ENCODE data around the gene PDE11A.

The PDE11A gene

DNA sequence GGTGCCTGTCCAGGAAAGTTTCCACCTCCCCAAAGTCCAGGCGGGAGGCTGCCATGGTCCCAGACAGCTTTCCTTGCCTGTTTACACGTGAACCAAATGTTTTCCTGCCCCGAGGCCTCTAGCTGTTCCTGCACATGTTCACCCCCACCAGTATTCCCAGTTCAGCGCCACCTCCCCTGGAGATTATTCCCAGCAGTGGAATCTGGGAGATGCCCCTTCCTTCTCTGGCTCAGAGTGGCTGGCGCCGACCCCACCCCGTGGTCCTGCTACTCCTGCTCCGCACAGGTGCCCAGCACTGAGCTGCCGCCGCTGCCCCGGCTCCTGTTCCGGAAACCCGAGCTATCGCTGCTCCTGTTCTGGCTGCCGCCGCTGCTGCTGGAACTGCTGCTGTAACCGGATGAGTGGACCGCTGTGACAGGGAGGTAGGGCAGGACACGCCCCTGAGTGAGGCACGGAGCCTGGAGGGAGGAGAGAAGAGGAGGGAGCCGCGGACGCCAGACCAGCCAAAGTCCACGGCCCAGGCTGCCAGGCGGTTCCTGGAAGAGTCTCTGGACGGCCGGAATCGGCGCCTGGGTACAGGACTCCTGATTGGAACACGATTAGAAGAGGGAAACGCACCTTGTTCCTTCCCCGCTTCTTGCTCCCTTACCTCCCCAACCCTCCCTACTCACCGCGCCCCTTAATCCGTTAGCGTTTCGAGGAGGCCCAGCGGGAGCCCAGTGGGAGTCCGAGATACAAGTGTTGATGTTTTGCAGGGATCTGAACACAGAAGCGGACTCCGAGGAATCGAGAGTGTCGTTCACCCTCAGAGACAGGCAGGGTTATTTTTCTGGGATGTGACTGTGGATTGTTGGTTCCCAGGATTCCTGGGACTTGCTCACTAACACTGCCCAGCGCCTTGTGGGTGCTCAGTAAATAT is at the start of gene PDE11A:
Gene PDE11A (minus strand): TSS at position 395 of the 919 bp plus-strand sequence. CDS start 340 bp downstream, at position 55.
- no peak for TF ChIP-seq JUND (IDR thresholded peaks at IDR 0.05; ENCODE audit: low read depth)
- DNase-seq (ENCODE audit: low read depth in 1 of 2, low spot score in 1 of 2), result peak; percentile 39 to 88
- in situ Hi-C loops (cut with HindIII; ENCODE audit: low pct_unique_long_range_greater_than_20kb, low sequenced_read_pairs), result no loop called here

DNA sequence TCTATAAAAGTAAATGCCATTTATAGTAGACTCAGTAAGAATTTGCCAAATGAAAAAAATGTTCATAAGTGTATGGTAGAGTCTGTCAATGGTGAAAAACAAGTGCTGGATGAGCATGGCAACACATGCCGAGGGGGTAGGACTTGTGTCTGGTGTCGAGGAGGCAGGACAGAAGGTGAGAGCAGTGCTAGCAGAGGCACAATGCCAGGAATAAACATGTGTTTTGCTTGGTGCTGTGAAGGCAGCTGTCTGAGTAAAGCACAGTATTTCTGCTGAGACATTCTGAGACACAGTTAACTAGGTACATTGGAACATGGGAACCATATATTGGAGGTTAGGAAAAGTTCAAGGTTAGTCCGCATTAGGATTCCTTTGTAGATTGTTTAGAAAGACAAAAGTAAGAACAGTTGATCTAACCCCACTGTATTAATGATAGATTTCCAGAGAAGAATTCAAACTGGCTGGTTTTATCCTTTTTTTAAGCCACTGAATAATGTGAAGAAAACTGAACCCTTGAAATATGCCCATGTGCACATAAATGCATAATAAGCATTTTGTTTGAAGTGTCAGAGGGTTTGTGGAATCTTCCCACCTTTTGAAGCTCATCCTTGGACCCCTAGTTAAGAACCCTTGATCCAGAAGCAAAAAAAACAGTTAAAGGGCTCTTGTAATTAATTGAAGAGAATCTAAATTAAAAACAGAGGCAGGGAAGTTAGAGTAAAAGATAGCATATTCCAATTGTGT is 46.8 kb upstream of the PDE11A start:
- in situ Hi-C loops (cut with HindIII; ENCODE audit: low pct_unique_long_range_greater_than_20kb, low sequenced_read_pairs), result no loop called here
- no peak for TF ChIP-seq JUND (IDR thresholded peaks at IDR 0.05; ENCODE audit: low read depth)
- DNase-seq (ENCODE audit: low read depth in 1 of 2, low spot score in 1 of 2), result no peak

DNA sequence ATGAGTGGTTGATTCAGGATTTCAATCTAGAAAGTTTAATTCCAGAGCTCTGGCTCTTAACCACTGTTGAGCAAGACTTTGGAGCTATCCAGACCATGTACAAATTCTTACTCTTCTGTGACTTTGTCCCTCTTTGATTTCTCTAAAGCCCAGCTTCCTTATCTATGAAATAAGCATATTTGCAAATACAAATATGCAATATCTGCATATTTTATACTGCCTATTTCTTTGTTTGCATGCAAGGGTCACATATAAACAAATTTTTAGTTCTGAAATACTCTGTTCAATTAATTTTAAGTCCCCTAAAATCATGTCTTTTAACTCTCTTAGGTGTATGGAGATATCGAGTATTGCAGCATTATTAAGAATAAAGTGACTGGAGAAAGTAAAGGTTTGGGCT is 45.1 kb upstream of the PDE11A start:
- TF ChIP-seq JUND (IDR thresholded peaks at IDR 0.05; ENCODE audit: low read depth), result no peak
- in situ Hi-C loops (cut with HindIII; ENCODE audit: low pct_unique_long_range_greater_than_20kb, low sequenced_read_pairs), result no loop called here
- no peak for DNase-seq (ENCODE audit: low read depth in 1 of 2, low spot score in 1 of 2)

DNA sequence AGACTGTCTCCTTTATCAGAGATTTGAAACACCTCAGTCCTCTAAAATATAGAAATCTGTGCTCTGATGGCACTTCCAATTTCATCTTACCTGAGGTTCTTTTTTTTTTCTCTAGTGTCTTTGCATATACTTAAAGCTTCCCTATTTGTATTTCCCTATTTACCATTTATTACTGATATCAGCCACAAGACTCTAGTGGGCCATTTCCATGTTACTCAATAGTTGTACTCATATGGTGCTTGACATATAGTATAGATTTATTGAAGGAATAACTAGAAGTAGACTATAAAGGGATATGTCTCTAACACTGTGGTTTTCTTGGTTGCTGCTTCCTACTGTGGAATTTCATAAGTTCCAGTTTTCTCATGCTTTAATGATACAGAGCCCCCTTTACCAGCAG is 42.7 kb upstream of the PDE11A start:
- no peak for DNase-seq (ENCODE audit: low read depth in 1 of 2, low spot score in 1 of 2)
- TF ChIP-seq JUND (IDR thresholded peaks at IDR 0.05; ENCODE audit: low read depth), result no peak
- in situ Hi-C loops (cut with HindIII; ENCODE audit: low pct_unique_long_range_greater_than_20kb, low sequenced_read_pairs), result no loop called here

DNA sequence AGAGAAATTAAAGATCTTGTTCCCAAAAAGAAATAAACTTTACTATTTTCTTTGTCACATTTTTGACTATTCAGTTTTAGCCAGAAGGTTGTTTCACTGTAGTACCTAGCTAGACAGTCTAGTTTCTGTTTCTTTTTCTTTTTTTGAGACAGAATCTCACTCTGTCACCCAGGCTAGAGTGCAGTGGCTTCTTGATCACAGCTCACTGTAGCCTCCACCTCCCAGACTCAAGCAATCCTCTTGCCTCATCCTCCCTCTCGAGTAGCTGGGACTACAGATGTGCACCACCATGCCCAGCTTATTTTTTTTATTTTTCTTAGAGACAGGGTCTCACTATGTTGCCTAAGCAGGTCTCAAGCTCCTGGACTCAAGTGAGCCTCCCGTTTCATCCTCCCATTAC is 41.9 kb upstream of the PDE11A start:
- in situ Hi-C loops (cut with HindIII; ENCODE audit: low pct_unique_long_range_greater_than_20kb, low sequenced_read_pairs), result no loop called here
- TF ChIP-seq JUND (IDR thresholded peaks at IDR 0.05; ENCODE audit: low read depth), result no peak
- DNase-seq (ENCODE audit: low read depth in 1 of 2, low spot score in 1 of 2), result no peak

DNA sequence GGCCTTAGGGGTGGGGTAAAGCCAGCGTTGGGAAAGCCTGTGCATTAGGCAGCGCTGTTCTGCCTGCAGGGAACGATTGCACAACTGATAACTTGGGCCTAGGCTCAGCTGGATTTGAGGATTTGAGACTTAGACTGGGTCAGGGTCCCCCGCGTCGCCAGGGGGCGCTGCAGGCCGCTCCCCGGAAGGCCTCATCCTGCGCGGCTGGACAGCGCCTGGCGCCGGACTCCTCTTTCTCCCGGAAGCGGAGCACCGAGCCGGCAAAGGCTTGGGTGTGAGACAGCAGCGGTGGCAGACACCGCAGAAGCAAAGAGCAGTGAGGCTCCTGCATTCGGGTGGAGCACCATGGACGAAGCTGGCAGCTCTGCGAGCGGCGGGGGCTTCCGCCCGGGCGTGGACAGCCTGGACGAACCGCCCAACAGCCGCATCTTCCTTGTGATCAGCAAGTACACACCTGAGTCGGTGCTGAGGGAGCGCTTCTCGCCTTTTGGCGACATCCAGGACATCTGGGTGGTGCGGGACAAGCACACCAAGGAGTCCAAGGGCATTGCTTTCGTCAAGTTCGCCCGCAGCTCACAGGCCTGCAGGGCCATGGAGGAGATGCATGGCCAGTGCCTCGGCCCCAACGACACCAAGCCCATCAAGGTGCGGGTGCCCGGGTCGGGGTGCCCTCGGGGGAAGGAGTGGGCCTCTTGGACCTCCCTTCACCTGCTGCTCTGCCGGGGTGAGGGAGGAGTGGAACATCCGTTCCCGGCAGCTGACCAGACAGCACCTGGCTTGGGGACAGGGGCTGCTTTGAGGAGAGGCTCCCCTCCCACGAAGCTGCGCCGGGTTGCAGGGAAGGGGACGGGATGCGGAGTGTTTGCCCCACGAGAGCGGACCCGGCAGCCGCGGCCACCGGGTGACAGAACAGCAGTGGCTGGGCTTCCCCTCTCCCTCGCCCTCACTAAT is 39.9 kb upstream of the PDE11A start, which contains the start of gene RBM45:
Gene RBM45 (plus strand): TSS at position 236 of the 951 bp plus-strand sequence. CDS start 110 bp downstream, at position 346.
- DNase-seq (ENCODE audit: low read depth in 1 of 2, low spot score in 1 of 2), result peak; percentile 70 to 90
- in situ Hi-C loops (cut with HindIII; ENCODE audit: low pct_unique_long_range_greater_than_20kb, low sequenced_read_pairs), result no loop called here
- no peak for TF ChIP-seq JUND (IDR thresholded peaks at IDR 0.05; ENCODE audit: low read depth)

DNA sequence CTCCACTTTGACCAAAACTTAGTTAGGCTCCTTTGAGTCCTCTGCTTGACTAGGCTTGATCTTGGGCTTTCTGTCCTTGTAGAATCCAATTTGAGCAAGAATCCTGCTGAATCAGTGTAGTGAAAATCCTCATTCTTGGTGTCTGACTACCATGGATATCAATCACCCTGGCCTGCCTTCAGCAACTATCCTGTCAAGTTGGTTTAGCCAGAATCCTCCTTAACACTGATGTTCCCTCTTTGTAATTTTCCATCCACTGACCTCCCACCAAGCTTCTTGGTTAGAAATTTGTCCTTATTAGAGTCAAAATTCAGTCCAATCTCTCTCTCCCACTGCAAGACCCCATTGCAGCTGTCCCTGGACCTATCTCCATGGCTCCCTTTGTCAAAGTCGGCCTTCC is 39.2 kb upstream of the PDE11A start:
- TF ChIP-seq JUND (IDR thresholded peaks at IDR 0.05; ENCODE audit: low read depth), result no peak
- DNase-seq (ENCODE audit: low read depth in 1 of 2, low spot score in 1 of 2), result no peak
- in situ Hi-C loops (cut with HindIII; ENCODE audit: low pct_unique_long_range_greater_than_20kb, low sequenced_read_pairs), result no loop called here

DNA sequence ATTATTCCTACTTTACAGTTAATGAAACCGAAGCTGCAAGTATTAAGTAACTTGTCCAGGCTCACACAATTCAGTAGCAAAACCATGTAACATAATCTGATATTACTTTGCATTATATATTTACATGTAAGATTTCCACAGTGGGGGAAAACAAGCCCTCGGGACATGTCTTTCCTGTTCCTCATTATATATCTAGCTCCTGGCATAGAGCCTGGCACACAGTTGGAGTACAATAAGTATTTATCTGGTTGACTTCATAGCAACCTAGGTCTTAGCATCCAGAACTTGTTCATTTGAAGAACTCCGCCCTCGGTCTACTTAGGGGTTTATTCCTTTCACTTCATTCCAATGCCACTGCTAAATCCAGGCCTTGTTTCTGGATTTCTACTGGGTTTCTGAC is 38.1 kb upstream of the PDE11A start:
- no peak for DNase-seq (ENCODE audit: low read depth in 1 of 2, low spot score in 1 of 2)
- in situ Hi-C loops (cut with HindIII; ENCODE audit: low pct_unique_long_range_greater_than_20kb, low sequenced_read_pairs), result no loop called here
- TF ChIP-seq JUND (IDR thresholded peaks at IDR 0.05; ENCODE audit: low read depth), result no peak

DNA sequence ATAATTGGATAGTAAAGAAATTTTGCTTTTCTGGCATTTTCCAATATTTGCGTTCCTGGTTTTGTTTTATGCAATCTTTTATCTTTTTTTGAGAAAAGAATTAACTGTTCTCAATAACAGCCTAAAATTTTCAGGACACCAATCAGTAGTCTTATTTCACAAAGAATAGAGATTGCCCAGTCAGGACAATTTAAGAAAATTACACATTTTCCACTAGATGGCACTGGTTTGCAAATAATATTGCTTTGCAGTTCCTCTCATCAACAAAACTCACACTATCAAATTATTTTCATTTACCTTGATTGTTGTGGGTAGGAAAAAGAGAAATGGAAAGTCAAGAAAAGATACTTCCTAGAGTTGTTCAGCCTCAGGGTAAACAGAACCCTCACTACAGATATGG is 37.2 kb upstream of the PDE11A start:
- DNase-seq (ENCODE audit: low read depth in 1 of 2, low spot score in 1 of 2), result peak; percentile 40 to 51
- in situ Hi-C loops (cut with HindIII; ENCODE audit: low pct_unique_long_range_greater_than_20kb, low sequenced_read_pairs), result no loop called here
- no peak for TF ChIP-seq JUND (IDR thresholded peaks at IDR 0.05; ENCODE audit: low read depth)

DNA sequence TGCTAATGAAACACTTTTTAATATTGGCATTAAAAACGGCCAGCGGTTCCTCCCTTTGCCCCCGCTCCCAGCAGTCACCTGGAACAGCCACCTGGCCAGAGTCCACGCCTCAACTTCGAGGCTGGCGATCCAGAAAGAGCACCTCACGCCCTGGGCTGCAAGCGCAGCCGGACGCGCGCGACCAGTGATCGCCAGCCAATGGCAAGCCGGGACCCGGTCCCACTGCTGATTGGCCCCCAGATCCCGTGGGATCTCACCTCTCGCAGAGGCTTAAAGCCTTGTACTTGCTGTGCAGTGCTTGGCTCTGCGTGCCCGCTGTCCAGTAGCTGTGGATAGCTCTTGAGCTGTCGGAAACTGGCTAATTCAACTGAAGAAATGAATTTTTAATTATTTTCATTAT is 35.6 kb upstream of the PDE11A start:
- DNase-seq (ENCODE audit: low read depth in 1 of 2, low spot score in 1 of 2), result no peak
- in situ Hi-C loops (cut with HindIII; ENCODE audit: low pct_unique_long_range_greater_than_20kb, low sequenced_read_pairs), result no loop called here
- TF ChIP-seq JUND (IDR thresholded peaks at IDR 0.05; ENCODE audit: low read depth), result no peak

DNA sequence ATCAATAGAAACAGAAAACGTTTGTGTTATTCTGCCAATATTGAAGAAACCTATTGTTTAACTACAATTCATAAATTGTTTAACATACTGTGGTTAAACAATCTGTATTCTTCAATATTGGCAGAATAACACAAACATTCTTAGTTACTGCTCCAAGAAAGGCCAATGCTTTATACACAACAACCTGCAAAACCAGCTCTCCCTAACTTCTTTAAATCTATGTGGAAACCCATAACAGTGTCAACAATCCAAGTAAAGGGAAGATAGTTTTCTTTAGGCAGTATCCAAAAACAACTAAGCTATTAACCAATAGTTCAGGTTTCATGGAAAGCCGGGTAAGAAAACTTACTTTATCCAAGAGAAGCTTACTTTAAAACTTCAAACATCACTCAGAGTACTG is 33.5 kb upstream of the PDE11A start:
- peak in 1 of 2 experiments; percentile 76 for DNase-seq (ENCODE audit: low read depth in 1 of 2, low spot score in 1 of 2)
- in situ Hi-C loops (cut with HindIII; ENCODE audit: low pct_unique_long_range_greater_than_20kb, low sequenced_read_pairs), result no loop called here
- no peak for TF ChIP-seq JUND (IDR thresholded peaks at IDR 0.05; ENCODE audit: low read depth)

DNA sequence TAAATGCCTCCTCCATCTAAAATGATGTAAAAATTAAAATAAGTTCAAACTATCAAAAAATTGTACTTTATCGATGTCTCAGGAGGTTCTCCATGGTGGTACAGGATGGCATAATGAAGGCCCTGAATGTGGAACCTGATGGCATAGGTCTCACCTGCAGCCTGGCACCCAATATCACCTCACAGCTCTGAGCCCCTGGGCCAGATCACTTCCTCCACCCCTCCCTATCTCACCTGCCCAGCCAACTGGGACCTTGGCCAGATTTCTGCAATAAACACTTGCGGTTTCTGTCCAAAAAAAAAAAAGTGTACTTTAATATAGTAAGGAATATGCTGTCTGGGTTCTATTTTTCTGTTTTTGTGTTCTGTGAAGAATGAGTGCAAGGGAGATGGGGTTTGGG is 33.0 kb upstream of the PDE11A start:
- no peak for TF ChIP-seq JUND (IDR thresholded peaks at IDR 0.05; ENCODE audit: low read depth)
- in situ Hi-C loops (cut with HindIII; ENCODE audit: low pct_unique_long_range_greater_than_20kb, low sequenced_read_pairs), result no loop called here
- no peak for DNase-seq (ENCODE audit: low read depth in 1 of 2, low spot score in 1 of 2)

Measured in T47D (cell line).